K562 (cell line): ENCODE data around the gene SORCS2. TPM values are rescaled to one million over a fixed set of nuclear protein-coding genes. Genes with fewer than 3 reads are reported as not detected.

ENCODE experiments used
- ATAC-seq: fragments of 200-7000 bp; cut with Tn5 transposase; 3 replicates; pipeline ENCODE4 v1.9.1; 2020; ENCODE audit warnings: moderate library complexity
- BruUV-seq: library from RNA; stranded (reverse); fragments of 400-500 nt; replicated peaks from 2 replicates; lab custom pipeline; 2021; lab: Mats Ljungman, UMichigan
- CTCF ChIA-PET: fragments of 300-600 bp; formaldehyde crosslinking; extraction: SDS; loops from one replicate; lab custom pipeline; 2021; ENCODE audit warnings: low intra/inter-chr PET ratio; lab: Yijun Ruan, JAX
- POLR2A ChIA-PET: fragments of 300-600, 350-650 bp; sonication (Branson Sonifier 250); formaldehyde crosslinking; extraction: SDS; loops from one replicate; lab custom pipeline; 2021; ENCODE audit warnings: antibody characterized with exemption, inconsistent platforms; lab: Yijun Ruan, JAX
- DNase-seq, 4 experiments: peaks; one replicate each; pipeline versions ENCODE4 v3.0.0 to v3.0.0-alpha.2; 2011 to 2018; ENCODE audit warnings: low spot score in 3 of 4, mixed read lengths in 3 of 4; ENCODE audit errors: extremely low read depth in 1 of 4
- FAIRE-seq: peaks from 2 replicates; lab custom pipeline; 2011; peaks lifted over from hg19 to GRCh38; lab: Jason Lieb, UNC
- H2AFZ ChIP-seq: 2 replicates; pipeline ENCODE4 v1.6.0; 2011; ENCODE audit warnings: low read depth, low read length, control low read depth, inconsistent platforms
- H3K27ac ChIP-seq: fragments of 200-600 bp; 3 replicates; pipeline ENCODE4 v1.8.0; 2011; ENCODE audit warnings: low read depth, mild to moderate bottlenecking, control low read depth, inconsistent platforms, low read length, moderate library complexity, mixed read lengths; ENCODE audit errors: extremely low read depth
- H3K27me3 ChIP-seq, 2 experiments: fragments of 300-600 bp in 1 of 2; 2 replicates in 1 of 2; 3 replicates in 1 of 2; pipeline versions ENCODE4 v1.6.0 to v1.8.0; 2011; ENCODE audit warnings: inconsistent platforms in 2 of 2, low read length in 2 of 2, mild to moderate bottlenecking in 1 of 2, mixed read lengths in 1 of 2, moderate library complexity in 1 of 2; ENCODE audit not compliant: control insufficient read depth in 2 of 2, insufficient read depth in 2 of 2
- H3K36me3 ChIP-seq: fragments of 300-600 bp; 3 replicates; pipeline ENCODE4 v1.8.0; 2011; ENCODE audit warnings: mild to moderate bottlenecking, low read length, inconsistent platforms; ENCODE audit not compliant: control insufficient read depth, insufficient read depth
- H3K4me1 ChIP-seq, 2 experiments: fragments of 200-600 bp in 1 of 2; replicated peaks in 1 of 2; 2 replicates in 1 of 2; 3 replicates in 1 of 2; pipeline versions ENCODE4 v1.5.1 to v1.8.0; 2011; ENCODE audit warnings: inconsistent platforms in 2 of 2, low read length in 2 of 2, mild to moderate bottlenecking in 1 of 2, mixed read lengths in 1 of 2, moderate library complexity in 1 of 2; ENCODE audit not compliant: control insufficient read depth in 2 of 2, insufficient read depth in 2 of 2
- H3K4me2 ChIP-seq: 2 replicates; pipeline ENCODE4 v1.6.1; 2011; ENCODE audit warnings: low read length, control low read depth, inconsistent platforms, mixed read lengths; ENCODE audit not compliant: insufficient read depth
- H3K4me3 ChIP-seq: fragments of 200-600 bp; sonication (generic), shearing (Covaris generic); 2 replicates; pipeline ENCODE4 v1.5.1; 2016; ENCODE audit warnings: control low read depth, inconsistent platforms
- H3K79me2 ChIP-seq: fragments of 200-600 bp; 3 replicates; pipeline ENCODE4 v1.8.0; 2011; ENCODE audit warnings: low read length, inconsistent platforms; ENCODE audit not compliant: control insufficient read depth, insufficient read depth
- H3K9ac ChIP-seq, 2 experiments: 2 replicates each; pipeline versions ENCODE4 v1.6.0 to v1.6.1; 2011; ENCODE audit warnings: low read depth in 2 of 2, low read length in 2 of 2, control low read depth in 1 of 2, inconsistent platforms in 1 of 2, mild to moderate bottlenecking in 1 of 2, mixed read lengths in 1 of 2; ENCODE audit not compliant: insufficient read depth in 1 of 2
- H3K9me1 ChIP-seq: one replicate; pipeline ENCODE4 v1.6.0; 2011; ENCODE audit warnings: inconsistent platforms, mild to moderate bottlenecking, low read length, moderate library complexity; ENCODE audit not compliant: control insufficient read depth, insufficient read depth
- H3K9me3 ChIP-seq: replicated peaks from 2 replicates; pipeline ENCODE4 v1.5.1; 2011; ENCODE audit warnings: low read depth, low read length, inconsistent platforms; ENCODE audit not compliant: control insufficient read depth, insufficient read depth
- H4K20me1 ChIP-seq: replicated peaks from 2 replicates; pipeline ENCODE4 v1.6.1; 2011; ENCODE audit warnings: low read length, inconsistent platforms, mixed read lengths; ENCODE audit not compliant: control insufficient read depth, insufficient read depth
- DMBX1 ChIP-seq: fragments of 250-450 bp; sonication (Bioruptor Pico); IDR thresholded peaks from 2 replicates; pipeline ENCODE4 v1.8.0; 2022; ENCODE audit warnings: inconsistent platforms, mild to moderate bottlenecking, moderate library complexity, borderline replicate concordance
- HMGXB4 ChIP-seq: sonication (generic); formaldehyde crosslinking; IDR thresholded peaks from 2 replicates; pipeline ENCODE4 v1.8.1; 2023; ENCODE audit warnings: mild to moderate bottlenecking, missing genetic modification reagents
- NR4A1 ChIP-seq, 2 experiments: fragments of 250-450 bp in 1 of 2; fragments of 450-650 bp in 1 of 2; sonication (Bioruptor Pico) in 1 of 2; IDR thresholded peaks; 2 replicates each; pipeline versions ENCODE4 v1.4.0 to v1.6.1; 2016 to 2020; ENCODE audit warnings: mild to moderate bottlenecking in 2 of 2, missing compliant biosample characterization in 1 of 2, missing genetic modification characterization in 1 of 2, moderate library complexity in 1 of 2
- PRPF4 ChIP-seq: fragments of 200-400 bp; formaldehyde crosslinking; IDR thresholded peaks from one replicate; pipeline ENCODE4 v1.6.1; 2017; ENCODE audit warnings: low read length, low read depth, mild to moderate bottlenecking; ENCODE audit not compliant: insufficient read depth, poor library complexity, severe bottlenecking
- THRB ChIP-seq: fragments of 450-650 bp; formaldehyde crosslinking; conservative IDR thresholded peaks from 2 replicates; pipeline ENCODE4 v1.4.0; 2022; ENCODE audit warnings: mild to moderate bottlenecking, missing genetic modification characterization
- ZC3H11A ChIP-seq: IDR thresholded peaks from 2 replicates; pipeline ENCODE4 v1.6.1; 2012; ENCODE audit warnings: low read depth, low read length, improper control_type of control experiment
- ZNF740 ChIP-seq, 3 experiments: fragments of 200-800 bp in 1 of 3; sonication (Bioruptor generic) in 1 of 3; sonication (generic) in 1 of 3; formaldehyde crosslinking in 1 of 3; IDR thresholded peaks; 2 replicates each; pipeline versions ENCODE4 v1.6.1 to v1.8.0; 2016 to 2022; ENCODE audit warnings: mild to moderate bottlenecking in 2 of 3, missing compliant biosample characterization in 2 of 3, missing genetic modification characterization in 2 of 3, missing genetic modification reagents in 1 of 3
- WGBS: fragments of 100-300 bp; shearing (Covaris generic); methylation state at CpG from one replicate; pipeline ENCODE4 v1.1.6; 2016; ENCODE audit warnings: low coverage, mixed read lengths; ENCODE audit not compliant: insufficient coverage; ENCODE audit errors: missing lambda C conversion rate; 5-methylcytosine and 5-hydroxymethylcytosine counted together
- in situ Hi-C: fragments of 300-500 bp; cut with MboI; formaldehyde crosslinking; loops from 4 replicates; pipeline ENCODE4 v1.15.0; 2018; ENCODE audit warnings: inconsistent platforms, mixed read lengths
- intact Hi-C: fragments of 100-400 bp; cut with micrococcal nuclease; formaldehyde crosslinking; loops from 2 replicates; pipeline ENCODE4 v1.14.2; 2022
- polyA plus RNA-seq, 8 experiments: library from polyadenylated mRNA; depleted of rRNA in 4 of 8; stranded (reverse) in 5 of 8; unstranded in 3 of 8; fragments of >200 nt; fragmentation: Nextera tagmentation in 2 of 8; fragmentation: Illumina TruSeq in 1 of 8; extraction: Ambion mirVana in 2 of 8; extraction: Trizol in 1 of 8; gene quantifications; 2 replicates each; pipeline versions ENCODE4 v1.2.1 to v1.2.3, GENCODE V29; 2011 to 2014; ENCODE audit warnings: inconsistent platforms in 1 of 8, missing spikeins in 1 of 8
- total RNA-seq, 7 experiments: library from RNA; depleted of rRNA in 6 of 7; stranded (reverse); fragments of >200 nt in 6 of 7; fragmentation: Illumina TruSeq in 2 of 7; extraction: Trizol in 2 of 7; gene quantifications; 2 replicates each; pipeline versions ENCODE4 v1.2.1 to v1.2.3, GENCODE V29; 2011 to 2021; ENCODE audit warnings: low replicate concordance in 1 of 7

The SORCS2 gene
- total and polyA plus RNA-seq, 9 of the 15 experiments (the other 6 are each of a cell fraction or from before 2014, with no cell fraction given): not detected

- H3K79me2 ChIP-seq: no peaks in the 10 kb centered on the region
- H3K36me3 ChIP-seq: no peaks in the 10 kb centered on the region
- no peaks in the 10 kb centered on the region for H3K9me3 ChIP-seq
- TF ChIP-seq DMBX1: no peak
- DNase-seq: no peak
- BruUV-seq: no TSS peak
- in situ Hi-C loops (no loop called here), intact Hi-C loops (loop anchor here (5.0 kb wide), 1 partner anchor 520 kb away; no protein-coding TSS in a partner anchor)
- H3K9me1 ChIP-seq: peaks cover 2% of the 10 kb centered on the region
- peaks cover 7% of the 10 kb centered on the region; the same call in 1 of the 2 replicates for H4K20me1 ChIP-seq
- ChIA-PET POLR2A (no interaction called here), CTCF (no interaction called here)
- H3K4me2 ChIP-seq: no peak overlapping the region
- no peak overlapping the region for H2AFZ ChIP-seq
- no peak overlapping the region for H3K4me3 ChIP-seq
- H3K27me3 ChIP-seq: peaks cover 15 to 47% of the 10 kb centered on the region in 2 experiments
- peaks cover 0 to 12% of the 10 kb centered on the region in 2 experiments; a peak in 1 of 5 replicates for H3K4me1 ChIP-seq
- 2% methylated on average over 11 of the region's 11 CpGs for WGBS
- FAIRE-seq: no peak
- no peak overlapping the region for H3K27ac ChIP-seq
- ATAC-seq: no peak
- no peak overlapping the region for H3K9ac ChIP-seq
Measured at GRCh38 chr4:7717161-7717560, 524.8 kb downstream of the SORCS2 start.

GRCh38 chr4:7717946-7718490 is 525.7 kb downstream of the SORCS2 start:
- no peak overlapping the region for H3K9ac ChIP-seq
- intact Hi-C loops (loop anchor here (5.0 kb wide), 1 partner anchor 521 kb away; no protein-coding TSS in a partner anchor), in situ Hi-C loops (no loop called here)
- no peak overlapping the region for H3K27ac ChIP-seq
- H3K27me3 ChIP-seq: peaks cover 18 to 51% of the 10 kb centered on the region in 2 experiments
- FAIRE-seq (no peak), ATAC-seq (no peak), DNase-seq (no peak)
- H3K9me3 ChIP-seq: no peaks in the 10 kb centered on the region
- H3K9me1 ChIP-seq: peaks cover 2% of the 10 kb centered on the region
- no TSS peak for BruUV-seq
- H3K4me2 ChIP-seq: no peak overlapping the region
- H3K79me2 ChIP-seq: no peaks in the 10 kb centered on the region
- H2AFZ ChIP-seq: no peak overlapping the region
- TF ChIP-seq NR4A1 (CRISPR knock-in tag; IDR thresholded peaks at IDR 0.05) (no peak), NR4A1 (tag; IDR thresholded peaks at IDR 0.05) (no peak), PRPF4 (no peak), ZNF740 (CRISPR knock-in tag; IDR thresholded peaks at IDR 0.05) (no peak), ZNF740 (tag; IDR thresholded peaks at IDR 0.05) (no peak), HMGXB4 (no peak), ZC3H11A (no peak), THRB (no peak)
- no peak overlapping the region for H3K4me3 ChIP-seq
- no peaks in the 10 kb centered on the region for H3K36me3 ChIP-seq
- CTCF ChIA-PET: no interaction called here
- peaks cover 7% of the 10 kb centered on the region; the same call in 1 of the 2 replicates for H4K20me1 ChIP-seq
- POLR2A ChIA-PET: no interaction called here
- peaks cover 0 to 9% of the 10 kb centered on the region in 2 experiments; a peak in 1 of 5 replicates for H3K4me1 ChIP-seq
- 2% methylated on average over 21 of the region's 24 CpGs for WGBS
